GM19467 (cell line): Measurements from ENCODE around the gene CLBA1.

Experiments used
- ATAC-seq: cut with Tn5 transposase; IDR thresholded peaks from one replicate; pipeline ENCODE4 v1.9.1; 2021; ENCODE audit warnings: mild to moderate bottlenecking, moderate library complexity; ENCODE audit not compliant: unreplicated experiment

Gene CLBA1

DNA sequence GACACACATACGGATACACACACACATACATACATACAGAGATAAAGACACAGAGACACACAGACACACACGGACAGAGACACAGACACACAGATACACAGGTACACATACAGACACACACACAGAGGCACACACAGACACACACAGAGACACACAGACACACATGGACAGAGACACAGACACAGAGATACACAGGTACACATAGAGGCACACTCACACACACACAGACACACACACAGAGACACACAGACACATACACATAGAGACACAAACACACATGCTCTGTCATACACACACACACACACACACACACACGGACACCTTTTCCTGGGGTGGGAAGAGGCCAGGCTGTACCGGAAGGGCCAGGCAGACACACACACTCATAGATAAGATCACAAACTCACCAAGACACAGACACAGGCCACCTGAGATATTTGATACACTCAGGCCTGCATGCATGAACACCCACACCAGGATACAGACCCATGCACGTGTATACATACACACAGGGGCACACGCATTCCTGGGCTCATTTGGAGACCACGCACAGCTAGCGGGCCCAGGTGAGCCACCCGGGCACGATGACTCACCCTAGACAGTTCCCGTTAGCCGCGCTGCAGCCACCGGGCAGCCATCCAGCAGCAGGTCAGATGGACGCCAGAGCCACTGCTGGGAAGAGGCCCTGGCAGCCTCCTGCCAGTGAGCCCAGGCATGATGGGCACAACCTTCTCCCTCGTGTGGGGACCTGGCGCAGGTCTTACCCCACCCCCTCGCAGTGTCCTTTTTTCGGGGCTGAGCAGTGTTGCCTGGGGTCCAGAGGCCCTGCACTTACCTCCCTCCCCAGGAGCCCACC, 5.6 kb upstream of the CLBA1 start:
- no peak for ATAC-seq

GRCh38 chr14:104980611-104981531, 4.7 kb upstream of the CLBA1 start:
- no peak for ATAC-seq

DNA sequence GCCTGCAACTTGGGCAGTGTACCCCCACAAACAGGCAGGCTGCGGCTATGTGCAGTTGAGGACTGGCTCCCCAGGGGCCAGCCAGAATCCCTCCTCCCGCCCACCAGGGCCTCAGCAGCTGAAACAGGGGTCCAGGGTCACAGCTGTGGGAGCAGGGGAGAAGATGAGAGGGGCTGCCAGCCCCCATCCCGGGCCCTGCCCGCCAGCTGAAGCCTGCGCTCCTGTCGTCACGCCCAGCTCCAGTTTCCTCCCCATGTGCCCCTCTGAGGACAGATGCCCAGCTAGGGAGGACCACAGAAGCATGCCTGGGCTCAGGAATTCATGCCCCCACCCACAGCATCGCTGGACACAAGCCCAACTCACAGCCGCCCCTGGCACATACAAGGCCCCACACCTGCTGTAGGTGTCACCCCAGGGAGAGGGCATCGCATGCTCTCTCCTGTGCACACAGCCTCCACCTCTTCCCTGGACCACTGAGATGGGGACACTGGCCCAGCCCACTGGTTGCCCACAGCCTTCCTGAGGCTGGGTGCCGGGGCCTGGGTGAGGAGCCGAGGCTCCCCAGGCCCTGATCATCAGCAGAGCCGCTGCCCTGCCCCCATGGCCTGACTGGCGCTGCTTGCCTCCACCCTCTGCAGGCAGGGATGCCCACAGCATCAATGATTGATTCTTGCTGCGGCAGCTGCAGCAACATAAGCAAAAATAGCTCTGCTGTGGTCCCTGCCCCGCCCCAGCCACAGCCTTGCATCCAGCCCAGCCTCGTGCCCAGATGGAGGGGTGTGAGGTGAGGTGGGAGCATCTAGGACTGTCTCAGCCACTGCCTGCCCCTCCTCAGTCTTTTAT, 3.7 kb upstream of the CLBA1 start:
- no peak for ATAC-seq

- ATAC-seq = no peak
These were observed 2.9 kb upstream of the CLBA1 start for GRCh38 chr14:104982548-104983230.

DNA sequence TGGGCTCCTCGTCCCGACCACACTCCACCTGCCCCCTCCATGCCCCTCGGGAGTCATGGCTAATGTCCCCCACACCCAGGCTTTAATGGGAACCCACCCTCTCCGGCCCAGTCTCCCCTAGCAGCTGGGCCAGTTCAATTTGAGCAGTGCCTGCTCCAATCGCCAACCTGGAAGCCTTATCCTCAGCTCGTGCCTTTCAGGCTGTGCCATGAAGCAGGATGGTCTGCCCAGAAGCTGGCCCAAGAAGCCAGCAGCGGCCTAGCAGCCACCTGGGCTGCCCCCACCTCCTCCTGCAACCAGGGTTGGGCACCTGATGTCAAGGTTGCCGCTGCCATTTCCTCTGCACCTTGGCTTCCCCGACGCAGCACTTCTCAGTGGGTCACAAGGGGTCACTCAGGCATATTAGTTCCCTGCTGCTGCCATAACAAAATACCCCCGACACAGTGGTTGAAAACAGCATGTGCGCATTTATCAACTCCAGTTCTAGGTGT, 2.3 kb upstream of the CLBA1 start:
- no peak for ATAC-seq

- ATAC-seq = no peak
These were observed 1.3 kb upstream of the CLBA1 start for GRCh38 chr14:104984056-104984894.

- ATAC-seq = no peak
These were observed 1.0 kb downstream of the CLBA1 start for GRCh38 chr14:104986487-104987164.

DNA sequence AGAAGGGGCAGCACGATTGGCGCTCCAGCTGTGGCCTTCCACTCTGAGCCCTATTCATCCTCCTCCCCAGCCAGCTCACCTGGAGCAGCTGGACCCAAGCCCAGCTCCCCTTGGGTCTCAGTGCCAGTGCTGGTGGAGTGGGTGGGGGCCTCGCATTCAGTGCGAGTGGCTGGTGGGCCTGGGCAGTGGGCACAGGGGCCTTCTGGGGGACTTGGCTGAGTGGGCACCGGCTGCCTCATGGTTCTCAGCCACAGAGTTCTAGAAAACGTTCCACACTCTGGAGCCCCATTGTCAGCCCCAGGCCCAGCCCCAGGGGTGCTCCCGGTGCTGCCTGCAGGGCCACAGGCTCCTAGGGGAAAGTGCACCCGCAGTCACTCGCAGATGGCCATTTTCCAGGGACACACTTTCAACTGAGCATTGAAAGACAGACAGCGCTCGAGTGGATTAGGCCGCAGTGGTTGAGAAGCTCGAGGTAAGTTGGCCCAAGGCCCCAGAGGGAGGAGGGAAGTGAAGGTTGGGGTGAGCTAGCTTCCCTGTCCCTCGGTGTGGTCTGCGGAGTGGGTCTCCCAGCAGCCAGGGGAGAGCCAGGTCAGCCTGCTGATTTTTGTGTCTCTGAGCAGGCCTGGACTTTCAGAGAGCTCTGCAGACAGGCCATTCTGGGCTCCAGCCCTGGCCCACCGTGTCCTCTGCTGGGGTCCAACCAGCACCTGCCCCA, 3.8 kb downstream of the CLBA1 start:
- no peak for ATAC-seq

DNA sequence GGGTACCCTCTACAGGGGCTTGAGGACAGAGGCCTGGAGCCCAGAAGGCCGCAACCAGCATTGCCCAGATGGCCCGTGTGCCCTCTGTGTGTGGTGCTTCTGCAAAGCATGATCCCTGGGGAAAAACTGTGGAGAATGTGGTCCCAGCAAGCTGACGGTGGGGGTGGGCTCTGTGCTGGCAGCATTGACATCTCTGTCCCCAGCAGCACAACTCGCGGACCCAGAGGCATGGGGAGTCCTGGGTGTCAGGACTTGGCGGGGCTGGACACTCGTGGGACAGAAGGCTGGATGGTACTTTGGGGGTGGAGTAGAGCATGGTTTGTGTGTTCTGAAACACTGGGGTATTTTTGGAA, 4.3 kb downstream of the CLBA1 start:
- ATAC-seq = no peak

GRCh38 chr14:104991896-104992230, 6.3 kb downstream of the CLBA1 start:
- ATAC-seq = no peak

DNA sequence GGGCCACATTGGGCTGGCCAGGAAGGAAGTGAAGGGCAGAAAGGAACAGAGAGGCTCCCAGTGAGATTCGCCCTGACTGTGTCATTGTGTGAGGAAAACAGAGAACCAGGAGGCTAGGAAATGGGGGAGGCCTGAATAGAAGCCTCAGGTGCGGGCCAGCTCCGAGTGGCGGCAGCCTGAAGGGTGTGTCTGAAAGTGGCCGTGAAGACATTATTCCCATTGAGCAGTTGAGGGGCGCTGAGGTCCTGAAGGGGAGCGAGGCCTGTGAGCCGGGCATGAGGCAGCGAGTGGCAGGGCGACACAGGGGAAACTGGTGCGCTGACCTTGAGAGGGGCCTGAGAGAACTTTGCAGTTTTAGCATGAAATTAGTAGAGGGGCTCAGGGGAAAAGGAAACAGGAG, 6.9 kb downstream of the CLBA1 start:
- ATAC-seq = no peak

- no peak for ATAC-seq
These were observed 7.7 kb downstream of the CLBA1 start for GRCh38 chr14:104993306-104993705.

DNA sequence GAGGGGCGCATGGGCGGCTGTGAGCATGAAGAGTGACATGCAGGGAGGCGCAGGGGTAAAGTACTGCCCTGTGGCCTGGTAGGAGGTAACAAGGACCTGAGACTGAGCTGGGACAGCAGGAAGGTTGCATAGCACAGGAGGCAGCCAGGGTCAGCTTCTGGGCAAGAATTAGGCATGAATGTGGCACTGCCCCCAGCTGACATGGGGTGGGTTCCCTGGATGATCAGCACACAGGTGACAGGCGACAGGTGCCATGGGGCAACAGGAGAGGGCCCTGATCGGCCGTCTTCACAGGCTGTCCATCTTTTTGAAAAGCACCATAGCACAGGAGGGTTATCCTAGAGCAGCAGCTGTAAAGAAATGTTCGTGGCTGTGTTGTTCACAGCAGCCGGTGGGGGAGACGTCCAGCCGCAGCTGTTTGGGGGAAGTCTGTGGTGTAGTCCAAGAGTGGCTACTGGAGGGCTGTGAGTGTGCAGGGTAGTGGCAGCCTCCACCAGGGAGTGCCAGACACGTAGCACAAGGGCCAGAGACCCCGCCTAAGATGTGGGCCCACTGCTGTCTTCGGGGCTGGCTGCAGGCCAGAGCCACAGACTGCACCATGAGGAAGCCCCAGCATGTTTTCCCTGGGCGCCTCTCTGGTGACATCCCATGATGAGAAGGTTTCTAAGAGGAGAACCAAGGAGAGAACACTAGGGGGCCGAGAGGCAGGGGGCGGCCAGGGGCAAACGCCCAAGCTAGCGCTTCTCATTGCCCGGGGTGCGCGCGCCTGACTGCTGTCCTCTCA, 8.4 kb downstream of the CLBA1 start:
- ATAC-seq = no peak

DNA sequence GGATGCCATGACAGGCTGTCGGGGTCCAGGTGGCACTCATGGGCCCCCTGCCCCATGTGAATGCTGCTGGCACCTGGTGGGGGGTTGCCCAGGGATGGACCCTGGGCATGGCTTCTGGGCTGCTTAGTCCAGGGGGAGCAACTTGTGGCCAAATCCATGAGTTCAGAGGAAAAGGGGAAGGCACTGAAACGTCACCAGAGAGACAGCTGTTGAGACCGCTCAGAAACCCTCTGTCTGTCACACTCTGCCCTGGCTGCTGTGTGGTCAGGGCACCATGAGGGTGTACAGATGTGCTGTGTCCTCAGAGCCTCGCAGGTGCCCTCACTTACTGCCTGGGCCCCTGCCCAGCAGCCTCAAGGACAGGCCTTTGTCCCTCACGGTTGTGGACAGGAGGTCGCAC, 9.4 kb downstream of the CLBA1 start:
- no peak for ATAC-seq

GRCh38 chr14:104996032-104996431, 10.4 kb downstream of the CLBA1 start:
- no peak for ATAC-seq

DNA sequence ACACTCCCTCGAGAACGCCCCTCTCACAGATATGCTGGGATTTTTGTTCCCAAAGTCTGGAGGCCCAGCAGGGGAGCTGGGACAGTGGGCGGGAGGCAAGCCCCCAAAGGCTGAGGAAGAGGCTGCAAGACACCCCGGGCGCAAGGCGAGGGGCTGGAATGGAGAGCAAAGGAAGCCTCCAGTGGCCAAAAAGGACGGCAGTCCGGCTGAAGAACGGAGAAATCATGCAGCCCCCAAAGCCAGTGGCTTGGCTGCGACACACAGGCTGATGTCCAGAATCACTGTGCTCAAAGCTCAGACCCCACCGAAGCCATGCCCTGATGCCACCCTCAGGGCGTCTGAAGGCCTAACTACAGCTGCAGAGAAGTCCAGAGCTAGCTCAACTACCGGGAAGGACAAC, 10.9 kb downstream of the CLBA1 start:
- ATAC-seq = no peak

- no peak for ATAC-seq
These were observed 13.2 kb downstream of the CLBA1 start for GRCh38 chr14:104998801-104999200.

DNA sequence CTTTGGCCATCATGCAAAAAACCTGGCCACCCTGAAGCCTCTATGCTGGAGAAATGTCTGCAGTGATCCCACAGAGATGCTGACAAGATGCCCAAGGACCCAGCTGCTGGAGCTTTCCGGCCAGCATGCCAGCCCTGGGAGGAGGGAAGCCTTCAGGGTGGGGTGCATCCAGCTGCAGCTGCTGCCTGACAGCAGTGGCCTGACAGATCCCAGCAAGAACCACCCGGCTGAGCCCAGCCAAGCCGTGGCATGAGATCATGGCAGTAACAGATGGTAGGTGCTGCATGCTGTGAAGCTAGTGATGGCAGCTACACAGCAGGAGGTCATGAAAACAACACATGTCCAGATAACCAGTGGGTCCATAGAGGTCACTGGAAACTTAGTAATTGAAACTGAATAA, 13.8 kb downstream of the CLBA1 start:
- ATAC-seq = no peak
